ENCODE results near the gene SESTD1. TPM values are rescaled to one million over a fixed set of nuclear protein-coding genes. Genes with fewer than 3 reads are reported as not detected.

SESTD1 gene
- total and polyA plus RNA-seq, 11 donors: 2.9 to 48.7 (median 31.8) TPM

- WGBS, 4 donors: 83 to 97% (median 89%) methylated on average over 1 of the region's 1 CpG
- no peak for DNase-seq
- Histone ChIP-seq H3K27ac (peak overlapping the region in 1 of 12 donors; percentile 7), H3K36me3 (no peaks in the 10 kb centered on the region), H3K4me1 (peaks cover 0 to 36% (median 2%) of the 10 kb centered on the region in 12 donors), H3K27me3 (no peaks in the 10 kb centered on the region), H3K9me3 (peaks cover 0 to 16% (median 4%) of the 10 kb centered on the region in 12 donors), H3K4me3 (no peak overlapping the region)
- ATAC-seq: no peak
- no peak for TF ChIP-seq POLR2A (IDR thresholded peaks at IDR 0.05)
- TF ChIP-seq CTCF (IDR thresholded peaks at IDR 0.05): no peak
- intact Hi-C loops (cut with DNase I): no loop called here
Measured at GRCh38 chr2:179255129-179255528, 9.5 kb downstream of the SESTD1 start.

- 21 to 36% (median 29%) methylated on average over 1 of the region's 1 CpG for WGBS, 4 donors
- Histone ChIP-seq H3K27ac (no peak overlapping the region), H3K4me3 (no peak overlapping the region), H3K4me1 (peaks cover 0 to 41% (median 0%) of the 10 kb centered on the region in 12 donors), H3K36me3 (no peaks in the 10 kb centered on the region), H3K27me3 (no peaks in the 10 kb centered on the region), H3K9me3 (peaks cover 0 to 16% (median 4%) of the 10 kb centered on the region in 12 donors)
- DNase-seq: no peak
- no peak for TF ChIP-seq POLR2A (IDR thresholded peaks at IDR 0.05)
- no peak for TF ChIP-seq CTCF (IDR thresholded peaks at IDR 0.05)
- no peak for ATAC-seq
- intact Hi-C loops (cut with DNase I): no loop called here
Measured at GRCh38 chr2:179253226-179253625, 11.4 kb downstream of the SESTD1 start.

- Histone ChIP-seq H3K27ac (no peak overlapping the region), H3K9me3 (peaks cover 0 to 16% (median 4%) of the 10 kb centered on the region in 12 donors), H3K36me3 (no peaks in the 10 kb centered on the region), H3K27me3 (no peaks in the 10 kb centered on the region), H3K4me1 (peaks cover 0 to 49% (median 0%) of the 10 kb centered on the region in 12 donors), H3K4me3 (no peak overlapping the region)
- 73 to 86% (median 79%) methylated on average over 2 of the region's 2 CpGs for WGBS, 4 donors
- ATAC-seq (no peak), DNase-seq (no peak)
- intact Hi-C loops (cut with DNase I): no loop called here
- TF ChIP-seq CTCF (IDR thresholded peaks at IDR 0.05): no peak
- TF ChIP-seq POLR2A (IDR thresholded peaks at IDR 0.05): no peak
Measured at GRCh38 chr2:179252423-179252822, 12.2 kb downstream of the SESTD1 start.

- peaks cover 0 to 54% (median 0%) of the 10 kb centered on the region in 12 donors for H3K4me1 ChIP-seq
- no peak for TF ChIP-seq POLR2A (IDR thresholded peaks at IDR 0.05)
- TF ChIP-seq CTCF (IDR thresholded peaks at IDR 0.05): no peak
- H3K27ac ChIP-seq: no peak overlapping the region
- no peak for ATAC-seq
- H3K4me3 ChIP-seq: no peak overlapping the region
- H3K9me3 ChIP-seq: peaks cover 0 to 16% (median 4%) of the 10 kb centered on the region in 12 donors
- intact Hi-C loops (cut with DNase I): no loop called here
- H3K27me3 ChIP-seq: no peaks in the 10 kb centered on the region
- no peak for DNase-seq
- H3K36me3 ChIP-seq: no peaks in the 10 kb centered on the region
Measured at GRCh38 chr2:179251870-179252269, 12.8 kb downstream of the SESTD1 start.

Measured in heart left ventricle (tissue), 16 donors.